Parathyroid adenoma (tissue), 2 donors: ENCODE measurements around the gene MED16.
A peak's percentile ranks its signal among the peaks of the same experiment; 100 is the strongest.

Experiments used
- H2AFZ ChIP-seq: fragments of 300-600 bp; sonication (generic); one replicate; pipeline ENCODE4 v1.7.0; 2017; ENCODE audit warnings: antibody characterized with exemption, mild to moderate bottlenecking
- H3K27ac ChIP-seq: fragments of 300-600 bp; sonication (generic); one replicate; pipeline ENCODE4 v1.7.0; 2017
- H3K27me3 ChIP-seq: fragments of 300-600 bp; sonication (generic); one replicate; pipeline ENCODE4 v1.7.0; 2017; ENCODE audit warnings: low read length; ENCODE audit not compliant: control insufficient read depth, insufficient read depth
- H3K36me3 ChIP-seq: fragments of 300-600 bp; sonication (generic); one replicate; pipeline ENCODE4 v1.7.0; 2017; ENCODE audit warnings: low read length; ENCODE audit not compliant: control insufficient read depth, insufficient read depth
- H3K4me1 ChIP-seq: fragments of 300-600 bp; sonication (generic); one replicate; pipeline ENCODE4 v1.7.0; 2017; ENCODE audit warnings: control low read depth
- H3K4me2 ChIP-seq: fragments of 300-600 bp; sonication (generic); one replicate; pipeline ENCODE4 v1.7.0; 2017; ENCODE audit warnings: low read length
- H3K4me3 ChIP-seq: fragments of 300-600 bp; sonication (generic); one replicate; pipeline ENCODE4 v1.7.0; 2017; ENCODE audit warnings: low read depth, low read length
- H3K79me2 ChIP-seq: fragments of 300-600 bp; sonication (generic); one replicate; pipeline ENCODE4 v1.7.0; 2017; ENCODE audit warnings: control low read depth
- H3K9ac ChIP-seq: fragments of 300-600 bp; sonication (generic); one replicate; pipeline ENCODE4 v1.7.0; 2017; ENCODE audit warnings: mild to moderate bottlenecking
- H3K9me3 ChIP-seq: fragments of 300-600 bp; sonication (generic); one replicate; pipeline ENCODE4 v1.7.0; 2017; ENCODE audit warnings: low read length; ENCODE audit not compliant: control insufficient read depth
- CTCF ChIP-seq: fragments of 300-600 bp; sonication (generic); IDR thresholded peaks from one replicate; pipeline ENCODE4 v1.7.0; 2017; ENCODE audit warnings: antibody characterized with exemption, mild to moderate bottlenecking
- donor health status: primary hyperparathyroidism.

The MED16 gene

GRCh38 chr19:892894-893689 lies at the start of gene MED16, which contains the start of gene RNU6-9:
Gene MED16 (minus strand): TSS chr19:893187. CDS start chr19:891131, 2,056 bp downstream.
Gene RNU6-9 (plus strand): TSS chr19:893484.
- peak within 1 kb of the TSS; percentile 96 for H3K27ac ChIP-seq
- peaks cover 5% of the 10 kb centered on the region for H3K79me2 ChIP-seq
- H3K4me2 ChIP-seq: peak within 1 kb of the TSS; percentile 92
- H3K36me3 ChIP-seq: no peaks in the 10 kb centered on the region
- no peaks in the 10 kb centered on the region for H3K9me3 ChIP-seq
- H2AFZ ChIP-seq: peak within 1 kb of the TSS; percentile 97
- peak within 1 kb of the TSS; percentile 83 for H3K9ac ChIP-seq
- H3K27me3 ChIP-seq: no peaks in the 10 kb centered on the region
- no peaks in the 10 kb centered on the region for H3K4me1 ChIP-seq
- peak within 1 kb of the TSS; percentile 92 for H3K4me3 ChIP-seq
- TF ChIP-seq CTCF: no peak

- Histone ChIP-seq H3K27ac (no peak overlapping the region), H3K4me2 (no peak overlapping the region), H3K4me3 (no peak overlapping the region), H2AFZ (no peak overlapping the region), H3K9ac (no peak overlapping the region), H3K9me3 (no peaks in the 10 kb centered on the region), H3K27me3 (no peaks in the 10 kb centered on the region), H3K4me1 (peaks cover 11% of the 10 kb centered on the region), H3K79me2 (peaks cover 61% of the 10 kb centered on the region), H3K36me3 (no peaks in the 10 kb centered on the region)
- no peak for TF ChIP-seq CTCF
Observed at GRCh38 chr19:942133-942645, 49.2 kb upstream of the MED16 start.

GRCh38 chr19:941292-942132 lies 48.5 kb upstream of the MED16 start:
- H3K79me2 ChIP-seq: peaks cover 60% of the 10 kb centered on the region
- no peaks in the 10 kb centered on the region for H3K9me3 ChIP-seq
- no peak overlapping the region for H2AFZ ChIP-seq
- no peaks in the 10 kb centered on the region for H3K36me3 ChIP-seq
- H3K4me3 ChIP-seq: no peak overlapping the region
- no peak for TF ChIP-seq CTCF
- H3K9ac ChIP-seq: no peak overlapping the region
- peaks cover 11% of the 10 kb centered on the region for H3K4me1 ChIP-seq
- no peaks in the 10 kb centered on the region for H3K27me3 ChIP-seq
- H3K27ac ChIP-seq: peak overlapping the region; percentile 91
- peak overlapping the region; percentile 43 for H3K4me2 ChIP-seq

- TF ChIP-seq CTCF: no peak
- H3K9me3 ChIP-seq: no peaks in the 10 kb centered on the region
- peak overlapping the region; percentile 43 for H3K4me2 ChIP-seq
- no peaks in the 10 kb centered on the region for H3K27me3 ChIP-seq
- H3K4me3 ChIP-seq: no peak overlapping the region
- peak overlapping the region; percentile 71 for H2AFZ ChIP-seq
- H3K27ac ChIP-seq: peak overlapping the region; percentile 91
- peaks cover 11% of the 10 kb centered on the region for H3K4me1 ChIP-seq
- peak overlapping the region; percentile 9 for H3K9ac ChIP-seq
- no peaks in the 10 kb centered on the region for H3K36me3 ChIP-seq
- peaks cover 61% of the 10 kb centered on the region for H3K79me2 ChIP-seq
Observed at GRCh38 chr19:940591-941291, 47.8 kb upstream of the MED16 start.
